HG03565 (cell line): ENCODE measurements around the gene ST6GALNAC1.
"Not testable (repeated sequence)": the region's sequence is repeated elsewhere in the genome, so short reads cannot be mapped to it uniquely, and the experiment has no call there.

ENCODE experiments used
- ATAC-seq: cut with Tn5 transposase; IDR thresholded peaks from one replicate; pipeline ENCODE4 v1.9.1; 2021; ENCODE audit warnings: mild to moderate bottlenecking, moderate library complexity; ENCODE audit not compliant: unreplicated experiment

Gene ST6GALNAC1

DNA sequence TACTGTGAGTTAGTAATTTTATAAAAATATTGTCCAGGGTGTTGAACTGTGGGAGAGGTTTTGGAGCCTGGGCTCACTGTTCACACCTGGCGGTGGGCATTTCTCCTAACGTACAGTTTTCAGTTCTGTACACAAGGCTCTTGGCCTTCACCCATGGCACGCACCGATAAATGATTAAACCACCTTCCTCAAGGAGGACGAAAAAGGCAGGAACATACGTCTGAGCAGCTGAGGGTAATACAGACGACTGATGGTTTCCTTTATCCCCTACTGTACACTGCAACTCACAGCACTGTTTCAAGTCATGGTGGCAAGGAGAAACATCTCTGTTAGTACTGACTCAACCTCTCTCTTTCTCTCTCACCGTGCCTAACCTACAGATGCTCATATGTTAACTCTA, 1.4 kb upstream of the ST6GALNAC1 start:
- no peak for ATAC-seq

DNA sequence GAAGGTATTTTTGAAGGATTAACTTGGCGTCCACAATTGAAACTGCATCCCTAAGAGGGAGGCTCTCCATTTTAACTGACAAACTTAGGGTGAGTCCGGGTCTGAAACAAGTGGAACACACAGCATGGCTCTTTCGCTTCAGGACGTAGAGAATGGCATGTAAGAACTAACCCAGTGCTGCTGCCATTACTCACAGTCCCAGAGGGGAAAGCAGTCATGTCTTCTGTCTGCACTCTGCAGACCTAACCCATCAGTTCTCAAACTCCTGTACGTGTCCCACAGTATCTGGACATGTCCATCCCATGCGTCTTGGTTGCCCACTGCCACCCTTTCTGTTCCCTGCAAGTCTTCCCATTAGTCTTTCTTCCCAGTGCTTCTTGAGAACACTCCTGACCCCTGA, 563 bp downstream of the ST6GALNAC1 start:
- ATAC-seq: no peak

DNA sequence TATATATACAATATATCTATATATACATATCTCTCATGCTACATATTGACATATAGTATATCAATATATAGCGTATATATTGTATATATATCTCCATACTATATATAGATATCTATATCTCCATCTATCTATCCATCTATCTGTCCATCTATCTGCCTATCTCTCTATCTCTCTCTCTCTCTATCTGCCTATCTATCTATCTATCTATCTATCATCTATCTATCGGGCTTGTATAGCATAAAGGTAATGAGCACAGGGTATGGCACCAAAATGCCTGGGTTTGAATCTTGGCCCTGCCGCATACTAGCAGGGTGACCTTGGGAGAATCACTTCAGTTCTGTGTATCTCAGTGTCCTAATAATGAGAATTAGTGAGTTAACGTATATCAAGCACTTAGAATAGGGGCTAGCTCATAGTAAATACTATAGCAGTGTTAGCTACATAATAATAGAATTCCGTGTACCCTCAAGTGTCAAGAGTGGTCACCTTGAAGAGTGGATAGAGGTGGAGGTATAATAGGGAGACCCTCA, 1.5 kb downstream of the ST6GALNAC1 start:
- no peak for ATAC-seq

DNA sequence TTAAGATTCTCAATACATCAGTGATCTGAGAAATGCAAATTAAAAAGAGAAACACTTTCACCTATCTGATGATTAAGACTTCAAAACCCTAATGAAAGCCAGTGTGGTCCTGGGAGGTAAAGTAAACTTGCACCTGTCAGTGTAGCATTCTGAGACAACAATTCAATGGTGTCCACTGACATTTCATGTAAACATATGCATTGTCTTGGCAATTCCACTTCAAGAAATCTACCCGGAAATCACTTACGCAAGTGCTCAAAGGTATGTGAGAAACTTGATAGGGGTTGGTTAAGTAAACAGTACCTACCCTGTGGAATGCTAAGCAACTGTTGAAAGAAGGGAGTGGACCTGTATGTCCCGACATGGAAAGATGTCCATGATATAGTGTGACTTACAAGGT, 2.1 kb downstream of the ST6GALNAC1 start:
- no peak for ATAC-seq

DNA sequence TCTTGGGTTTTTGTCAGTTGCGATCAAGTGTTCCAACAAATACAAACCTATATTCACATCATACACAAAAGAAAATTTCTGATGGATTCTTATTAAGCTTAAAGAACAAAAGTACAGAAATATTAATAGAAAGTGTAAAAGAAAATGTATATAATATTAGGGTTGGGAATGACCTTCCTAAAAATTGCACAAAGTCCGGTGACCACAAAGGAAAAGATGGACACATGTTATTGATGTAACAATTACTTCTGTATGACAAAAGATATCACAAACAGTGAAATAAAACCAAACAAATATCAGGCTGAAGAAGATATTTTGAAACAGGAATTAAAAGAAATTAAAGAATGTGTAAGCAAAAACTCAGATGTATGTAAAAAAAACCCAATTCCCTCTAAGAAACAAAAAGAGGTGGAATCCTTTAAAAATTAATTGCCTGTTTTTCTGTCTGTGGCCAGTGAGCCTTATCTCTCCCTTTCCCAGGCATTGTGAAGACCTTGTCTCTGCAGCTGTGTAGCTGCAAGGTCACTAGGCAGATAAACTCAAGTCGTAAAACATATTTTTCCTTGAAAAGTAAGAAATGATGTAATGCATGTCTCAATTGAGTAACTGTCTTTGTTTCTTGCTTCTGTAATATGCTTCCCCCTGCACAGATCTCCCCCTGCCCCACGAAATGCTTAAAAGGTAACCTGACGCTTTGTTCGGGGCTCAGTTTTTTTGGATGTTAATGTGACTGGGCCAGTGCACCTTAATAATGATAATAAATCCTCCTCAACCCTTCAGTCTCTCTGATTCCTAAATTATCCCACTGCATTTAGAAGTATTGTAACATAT, 2.8 kb downstream of the ST6GALNAC1 start:
- no peak for ATAC-seq

DNA sequence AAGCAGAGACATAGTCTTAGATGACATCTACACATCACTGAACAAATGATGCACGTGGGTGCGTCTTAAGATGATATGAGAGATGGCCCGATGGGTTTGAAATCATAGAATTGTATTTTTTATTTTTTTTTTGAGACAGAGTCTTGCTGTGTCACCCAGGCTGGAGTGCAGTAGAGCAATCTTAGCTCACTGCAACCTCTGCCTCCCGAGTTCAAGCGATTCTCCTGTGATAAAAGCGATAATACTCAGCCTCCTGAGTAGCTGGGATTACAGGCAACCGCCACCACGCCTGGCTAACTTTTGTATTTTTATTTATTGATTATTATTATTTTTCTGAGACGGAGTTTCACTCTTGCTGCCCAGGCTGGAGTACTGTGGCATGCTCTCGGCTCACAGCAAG, 5.3 kb downstream of the ST6GALNAC1 start:
- ATAC-seq: no peak

DNA sequence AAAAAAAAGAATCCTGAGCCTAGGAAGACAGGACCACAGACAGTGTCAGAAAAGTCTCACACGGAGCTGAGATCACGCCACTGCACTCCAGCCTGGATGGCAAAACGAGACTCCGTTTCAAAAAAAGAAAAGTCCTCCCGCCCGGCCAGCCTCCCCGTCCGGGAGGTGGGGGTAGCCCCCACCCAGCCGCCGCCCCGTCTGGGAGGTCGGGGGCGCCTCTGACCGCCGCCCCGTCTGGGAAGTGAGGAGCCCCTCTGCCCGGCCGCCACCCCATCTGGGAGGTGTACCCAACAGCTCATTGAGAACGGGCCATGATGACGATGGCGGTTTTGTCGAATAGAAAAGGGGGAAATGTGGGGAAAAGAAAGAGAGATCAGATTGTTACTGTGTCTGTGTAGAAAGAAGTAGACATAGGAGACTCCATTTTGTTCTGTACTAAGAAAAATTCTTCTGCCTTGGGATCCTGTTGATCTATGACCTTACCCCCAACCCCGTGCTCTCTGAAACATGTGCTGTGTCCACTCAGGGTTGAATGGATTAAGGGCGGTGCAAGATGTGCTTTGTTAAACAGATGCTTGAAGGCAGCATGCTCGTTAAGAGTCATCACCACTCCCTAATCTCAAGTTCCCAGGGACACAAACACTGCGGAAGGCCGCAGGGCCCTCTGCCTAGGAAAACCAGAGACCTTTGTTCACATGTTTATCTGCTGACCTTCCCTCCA, 6.9 kb downstream of the ST6GALNAC1 start:
- ATAC-seq: not testable (repeated sequence)

DNA sequence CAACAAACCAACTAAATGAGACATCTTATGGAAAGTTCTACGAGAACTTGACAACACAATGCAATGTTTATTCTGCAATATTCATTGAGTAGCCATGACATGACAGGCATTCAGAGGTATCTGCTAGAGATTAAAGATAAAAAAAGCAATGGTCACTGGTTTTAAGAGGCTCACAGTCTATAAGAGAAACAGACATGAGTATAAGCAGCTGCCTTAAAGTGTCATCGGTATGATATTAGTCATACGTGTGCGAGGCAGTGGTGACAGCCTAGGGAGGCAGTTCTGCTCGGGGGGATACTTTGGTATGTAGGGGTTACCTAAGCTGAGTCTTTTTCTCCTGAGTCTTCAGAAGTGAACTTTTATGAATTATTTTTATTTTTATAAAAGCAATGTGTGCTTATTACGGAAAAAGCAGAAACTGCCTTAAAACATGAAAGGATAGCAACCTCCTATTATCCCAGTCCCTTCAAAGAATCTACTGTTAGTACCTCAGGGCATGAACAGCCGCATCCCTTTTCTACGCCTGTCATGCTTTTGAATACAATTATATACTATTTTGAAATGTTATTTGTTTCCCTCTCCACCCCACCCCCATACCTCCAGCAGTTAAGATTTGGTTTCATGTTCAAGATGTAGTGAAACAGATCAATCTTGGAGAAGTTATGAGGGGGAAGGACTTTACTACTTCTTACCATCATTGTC, 7.7 kb downstream of the ST6GALNAC1 start:
- no peak for ATAC-seq

DNA sequence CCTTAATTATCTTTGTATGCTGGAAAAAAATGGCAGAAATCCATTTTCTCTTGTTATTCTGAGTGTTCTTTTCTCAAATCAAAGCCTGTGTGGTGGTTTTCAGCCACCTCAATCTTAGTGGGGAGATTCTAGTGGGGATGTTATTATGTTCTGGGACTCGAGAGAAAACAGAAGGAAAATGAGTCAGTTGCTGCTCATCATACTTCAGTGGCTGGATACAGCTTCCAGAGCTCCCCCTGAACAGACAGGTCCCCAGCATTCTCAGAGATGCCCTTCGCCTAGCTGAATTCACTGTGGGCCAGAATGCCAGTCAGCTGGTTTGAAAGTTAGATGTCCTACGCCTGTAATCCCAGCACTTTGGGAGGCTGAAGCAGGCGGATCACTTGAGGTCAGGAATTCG, 8.5 kb downstream of the ST6GALNAC1 start:
- ATAC-seq: no peak

DNA sequence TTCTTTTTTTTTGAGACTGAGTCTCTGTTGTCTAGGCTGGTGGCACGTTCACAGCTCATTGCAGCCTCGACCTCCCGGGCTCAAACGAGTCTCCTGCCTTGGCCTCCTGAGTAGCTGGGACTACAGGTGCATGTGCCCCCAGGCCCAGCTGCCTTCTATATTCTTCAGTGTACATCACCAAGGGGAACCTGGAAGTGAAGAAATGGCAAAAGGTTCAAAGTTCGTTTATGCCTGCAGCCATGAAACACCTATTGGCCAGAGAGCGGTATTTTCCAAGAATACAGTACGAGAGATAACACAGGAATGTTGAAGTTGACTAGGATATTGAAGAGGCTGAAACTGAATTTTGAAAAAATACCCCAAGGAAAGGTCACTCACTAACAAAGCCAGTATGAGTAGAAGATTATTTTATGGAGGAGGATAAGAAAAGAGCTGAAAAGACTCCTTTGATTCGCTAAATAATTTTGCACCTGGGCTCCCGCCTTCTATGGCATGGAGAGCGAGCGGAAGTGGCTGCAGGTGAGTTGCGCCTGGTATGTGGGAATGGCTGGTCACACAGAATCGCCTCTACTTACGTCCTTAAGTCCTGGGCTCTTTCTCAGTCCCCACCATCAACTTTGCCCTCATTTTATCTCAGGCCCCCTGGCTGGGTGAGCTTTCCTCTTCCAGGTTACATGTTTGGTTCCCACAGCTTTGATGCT, 9.8 kb downstream of the ST6GALNAC1 start:
- ATAC-seq: no peak

DNA sequence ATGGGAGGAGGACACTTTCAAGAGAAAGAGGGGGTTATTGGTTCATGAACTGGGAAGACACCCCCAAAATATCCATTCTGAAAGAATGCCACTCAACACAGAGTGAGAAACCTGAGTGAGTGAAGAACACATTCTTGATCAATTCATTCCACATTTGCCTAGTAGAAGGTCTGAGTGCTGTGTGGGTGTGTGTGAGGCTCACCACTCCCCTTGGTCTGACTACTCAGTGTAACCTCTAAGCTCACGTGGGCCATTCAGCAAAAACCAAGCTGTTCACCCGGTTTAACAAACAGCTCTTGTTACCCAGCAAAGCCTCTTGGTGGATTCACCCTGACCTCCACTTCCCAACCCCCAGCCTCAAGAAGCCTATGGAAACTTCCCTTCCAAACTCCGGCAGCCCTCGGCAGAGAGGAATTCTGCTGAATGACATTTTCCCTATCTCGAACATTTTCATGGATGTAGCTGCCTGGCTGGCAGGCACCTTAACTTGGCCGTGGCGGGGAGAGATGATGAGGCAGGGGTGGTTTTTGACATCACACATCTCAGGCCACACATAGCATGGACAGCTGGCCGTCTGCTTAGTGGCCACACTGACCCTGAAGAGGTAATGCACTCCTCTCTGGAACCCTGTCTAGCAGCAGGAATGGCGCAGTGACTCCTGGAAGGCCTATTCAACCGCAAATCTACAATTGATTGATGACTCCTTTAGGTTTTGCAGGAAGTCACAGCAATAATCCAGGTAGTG, 11.6 kb downstream of the ST6GALNAC1 start:
- no peak for ATAC-seq

DNA sequence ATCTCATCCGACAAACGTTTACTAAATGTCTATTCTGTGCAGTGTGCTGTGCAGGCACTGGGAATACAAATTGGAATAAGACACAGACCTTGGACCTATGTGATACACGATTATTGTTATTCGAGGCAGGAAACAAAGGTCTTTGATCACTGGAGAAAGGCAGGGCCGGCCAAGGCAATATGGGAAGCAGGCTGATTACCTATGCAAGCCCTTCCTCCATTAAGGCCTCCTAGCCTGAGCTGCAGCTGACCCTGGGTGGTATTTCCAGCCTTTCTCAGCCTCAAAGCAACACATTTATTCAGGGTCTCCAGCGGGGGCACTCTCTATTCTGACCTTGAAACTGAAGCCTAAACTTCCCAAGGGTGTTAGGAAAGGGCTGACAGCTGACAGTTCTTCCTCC, 13.4 kb downstream of the ST6GALNAC1 start:
- no peak for ATAC-seq

DNA sequence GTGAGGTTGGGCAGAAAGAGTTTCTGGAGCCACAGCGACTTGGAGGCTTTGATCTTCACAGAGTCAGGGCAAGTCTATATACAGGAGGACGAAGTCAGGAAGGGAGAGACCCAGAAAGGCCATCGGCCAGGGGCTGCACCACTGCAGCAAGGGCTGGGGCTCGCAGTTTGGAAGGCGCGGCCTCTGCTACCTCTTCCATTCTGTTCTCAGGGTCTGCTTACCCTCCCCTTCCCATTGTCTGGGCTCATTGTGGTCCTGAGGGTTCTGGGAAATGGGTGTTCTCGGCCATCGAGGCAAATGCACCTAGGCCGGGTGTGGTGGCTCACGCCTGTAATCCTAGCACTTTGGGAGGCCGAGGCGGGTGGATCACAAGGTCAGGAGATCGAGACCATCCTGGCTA, 16.0 kb downstream of the ST6GALNAC1 start:
- ATAC-seq: no peak

DNA sequence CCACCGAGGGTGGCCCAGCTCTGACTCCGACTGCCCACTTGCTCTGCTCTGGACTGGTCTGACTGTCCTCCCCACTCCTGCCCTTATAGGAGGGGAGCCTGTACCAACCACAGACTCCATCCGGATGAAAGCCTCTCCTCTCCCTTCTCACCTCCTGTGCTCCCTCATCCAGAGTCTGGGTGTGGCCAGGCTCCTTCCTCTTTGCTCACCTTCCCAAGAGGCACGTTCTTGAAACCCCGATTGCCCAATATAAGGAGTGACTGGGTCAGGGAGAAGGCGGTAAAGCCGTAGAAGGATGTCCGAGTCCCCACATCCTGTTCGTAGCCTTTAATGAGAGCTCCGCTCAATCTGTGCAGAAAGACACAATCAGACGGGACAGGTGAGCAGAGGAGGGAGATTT, 17.1 kb downstream of the ST6GALNAC1 start:
- no peak for ATAC-seq

DNA sequence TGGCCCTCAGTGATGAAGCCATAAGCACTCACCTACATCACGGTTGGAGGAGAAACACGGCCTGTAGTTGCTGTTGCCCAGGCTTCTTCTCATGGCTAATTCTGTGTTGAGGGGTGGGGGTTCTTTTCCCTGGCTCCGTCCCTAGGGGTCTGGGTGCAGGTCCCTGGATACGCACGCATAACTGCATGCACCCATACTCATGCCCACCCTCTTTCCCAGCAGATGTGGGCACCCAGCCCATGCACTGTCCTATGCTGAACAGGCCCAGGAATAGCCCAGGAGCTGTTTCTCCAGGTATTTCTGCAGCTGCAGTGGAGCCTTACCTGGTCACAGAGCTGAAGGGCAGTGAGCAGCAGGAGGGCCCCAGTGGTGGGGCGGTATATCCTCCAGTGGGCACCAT, 18.1 kb downstream of the ST6GALNAC1 start:
- no peak for ATAC-seq

DNA sequence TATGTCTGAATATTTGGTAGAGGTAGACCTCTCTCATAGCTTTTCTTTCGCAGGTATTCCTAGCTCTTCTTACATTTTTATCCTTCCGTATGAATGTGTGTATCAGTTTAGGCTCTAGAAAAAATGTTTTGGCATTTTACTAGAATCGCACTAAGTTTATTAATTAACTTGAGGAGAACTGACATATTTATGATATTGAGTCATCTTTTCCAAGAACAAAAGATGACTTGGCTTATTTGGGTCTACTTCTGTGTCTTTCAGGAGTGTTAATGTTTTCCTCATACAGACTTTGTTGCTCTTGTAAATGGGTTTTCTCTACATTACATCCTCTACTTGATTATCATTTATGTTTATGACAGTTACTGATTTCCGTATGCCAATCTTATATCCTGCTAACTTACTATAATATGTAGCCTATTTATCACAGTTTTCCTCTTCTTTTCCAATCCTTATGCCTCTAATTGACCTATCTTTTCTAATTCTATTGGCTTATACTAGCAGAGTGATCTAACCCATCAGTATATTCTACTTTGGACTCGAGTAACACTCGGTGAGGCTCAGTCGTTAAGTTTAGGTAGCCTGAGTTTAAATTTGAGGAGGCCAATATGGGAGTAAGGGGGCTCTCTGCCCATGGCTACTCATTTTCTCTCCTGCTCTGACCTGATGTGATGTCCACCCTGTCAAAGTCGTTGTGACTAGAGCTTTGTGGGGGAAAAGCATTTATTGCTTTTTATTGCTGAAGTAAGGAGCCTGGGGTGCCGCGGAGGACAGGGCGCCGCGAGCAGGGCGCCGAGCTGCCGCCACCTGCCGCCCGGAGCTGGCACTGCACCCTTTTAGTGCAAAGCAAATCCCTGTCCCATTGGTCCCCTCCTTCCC, 20.0 kb downstream of the ST6GALNAC1 start:
- no peak for ATAC-seq

DNA sequence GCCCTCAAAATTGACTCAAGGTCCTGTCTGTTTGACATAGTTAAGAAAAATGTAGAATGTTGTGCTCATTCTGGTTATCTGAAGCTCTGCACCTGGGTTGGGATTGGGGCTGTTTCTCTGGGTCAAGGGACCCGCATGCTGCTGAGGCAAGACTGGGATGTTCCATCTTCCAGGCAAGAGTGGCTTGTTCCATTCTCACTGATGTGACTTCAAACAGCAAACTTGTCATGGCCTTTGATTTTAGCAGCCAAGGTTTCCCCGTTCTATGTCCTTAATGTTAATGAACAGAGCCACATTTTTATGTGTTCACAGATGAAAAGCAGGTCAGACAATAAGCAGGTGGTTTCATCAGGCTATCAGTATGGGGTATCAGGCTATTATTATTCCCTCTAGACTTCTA, 25.7 kb downstream of the ST6GALNAC1 start:
- ATAC-seq: no peak

DNA sequence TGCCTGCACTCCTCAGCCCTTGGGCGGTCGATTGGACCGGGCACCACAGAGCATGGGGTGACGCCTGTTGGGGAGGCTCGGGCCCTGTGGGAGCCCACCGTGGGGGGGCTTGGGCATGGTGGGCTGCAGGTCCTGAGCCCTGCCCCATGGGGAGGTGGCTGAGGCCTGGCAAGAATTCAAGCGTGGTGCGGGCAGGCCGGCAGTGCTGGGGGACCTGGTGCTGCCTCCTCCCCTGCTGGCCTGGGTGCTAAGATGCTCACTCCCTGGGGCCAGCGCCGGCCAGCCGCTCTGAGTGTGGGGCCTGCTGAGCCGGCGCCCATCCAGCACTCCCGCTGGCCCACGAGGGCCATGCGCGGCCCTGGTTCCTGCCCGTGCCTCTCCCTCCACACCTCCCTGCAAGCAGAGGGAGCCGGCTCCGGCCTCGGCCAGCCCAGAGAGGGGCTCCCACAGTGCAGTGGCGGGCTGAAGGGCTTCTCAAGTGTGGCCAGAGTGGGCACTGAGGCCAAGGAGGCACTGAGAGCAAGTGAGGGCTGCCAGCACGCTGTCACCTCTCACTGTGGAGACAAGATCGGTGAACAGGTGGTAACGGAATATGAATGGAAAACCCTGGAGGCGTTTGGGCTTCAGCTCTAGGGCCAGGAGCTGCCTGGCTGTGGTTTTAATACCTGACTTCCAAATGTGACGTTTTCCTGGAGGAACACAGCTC, 28.5 kb downstream of the ST6GALNAC1 start:
- no peak for ATAC-seq
